NCI-H82 treated with DMSO at 0.1 percent for 48 hours (cell line): ENCODE data around the gene MYO6.

Source experiments
- DNase-seq: peaks from one replicate; lab custom pipeline; 2025; ENCODE audit not compliant: unreplicated experiment; lab: John Stamatoyannopoulos, UW

The MYO6 gene

DNA sequence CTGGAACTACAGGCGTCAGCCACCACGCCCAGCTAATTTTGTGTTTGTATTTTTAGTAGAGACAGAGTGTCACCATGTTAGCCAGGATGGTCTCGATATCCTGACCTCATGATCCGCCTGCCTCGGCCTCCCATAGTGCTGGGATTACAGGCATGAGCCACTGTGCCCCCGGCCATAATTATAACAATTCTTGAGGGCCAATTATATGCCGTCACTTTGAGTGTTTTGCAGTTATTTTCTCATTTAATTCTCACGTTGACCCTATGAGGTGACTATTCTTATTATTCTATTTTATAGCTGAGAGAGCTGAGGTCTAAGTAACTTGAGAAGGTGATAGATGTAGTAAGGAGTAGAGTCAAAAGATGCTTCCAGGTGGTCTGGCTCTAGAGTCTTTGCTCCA is 13.0 kb downstream of the MYO6 start:
- DNase-seq, result no peak

DNA sequence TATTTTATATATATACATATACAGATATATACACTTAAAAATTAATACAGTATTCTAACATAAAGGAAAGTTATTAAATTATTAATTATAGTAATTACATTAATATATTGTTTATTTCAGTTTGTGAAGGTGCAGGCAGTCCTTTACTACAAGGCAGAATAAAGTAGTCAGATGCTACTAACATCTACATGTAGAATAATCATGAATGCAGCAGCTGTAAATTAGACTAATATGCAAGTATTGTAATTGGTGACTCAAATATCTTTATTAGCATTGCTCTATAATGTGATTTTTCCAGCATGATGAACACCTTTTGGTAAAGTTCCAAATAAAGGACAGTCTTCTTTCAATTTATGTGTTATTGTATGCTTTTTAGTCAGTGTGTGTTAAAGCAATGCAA is 17.3 kb downstream of the MYO6 start:
- DNase-seq, result no peak

DNA sequence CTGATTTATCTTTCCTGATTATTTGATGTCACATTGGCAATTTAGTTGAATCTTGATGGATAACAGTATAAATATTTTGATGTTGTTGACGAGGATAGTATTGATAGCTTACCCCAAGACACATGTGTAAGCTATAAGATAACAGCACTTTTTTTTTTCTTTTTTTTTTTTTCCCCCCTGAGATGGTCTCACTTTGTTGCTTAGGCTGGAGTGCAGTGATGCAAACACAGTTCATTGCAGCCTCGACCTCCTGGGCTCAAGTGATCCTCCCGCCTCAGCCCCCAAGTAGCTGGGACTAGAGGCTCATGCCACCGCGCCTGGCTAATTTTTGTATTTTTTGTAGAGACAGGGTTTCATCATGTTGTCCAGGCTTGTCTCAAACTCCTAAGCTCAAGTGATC is 21.8 kb downstream of the MYO6 start:
- DNase-seq, result no peak

DNA sequence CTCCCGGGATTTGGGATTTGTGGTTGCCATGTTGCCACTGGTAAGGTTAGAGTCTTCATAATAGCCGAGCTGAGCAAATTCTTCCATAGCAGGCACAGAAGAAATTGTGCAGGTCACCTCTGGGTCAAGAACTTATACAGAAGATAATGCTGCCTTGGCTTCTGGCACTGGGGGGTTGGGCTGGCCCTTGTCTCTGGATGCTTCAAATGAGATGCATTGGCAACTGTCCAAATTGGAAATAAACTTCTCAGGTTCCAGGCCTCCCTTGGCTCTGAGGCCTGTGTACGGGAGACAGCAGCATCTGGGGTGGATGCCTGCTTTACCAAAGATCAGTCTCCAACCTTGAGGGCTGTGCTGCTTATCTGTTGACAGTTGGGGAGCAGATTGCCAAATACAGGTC is 26.2 kb downstream of the MYO6 start:
- peak; percentile 83 for DNase-seq

DNA sequence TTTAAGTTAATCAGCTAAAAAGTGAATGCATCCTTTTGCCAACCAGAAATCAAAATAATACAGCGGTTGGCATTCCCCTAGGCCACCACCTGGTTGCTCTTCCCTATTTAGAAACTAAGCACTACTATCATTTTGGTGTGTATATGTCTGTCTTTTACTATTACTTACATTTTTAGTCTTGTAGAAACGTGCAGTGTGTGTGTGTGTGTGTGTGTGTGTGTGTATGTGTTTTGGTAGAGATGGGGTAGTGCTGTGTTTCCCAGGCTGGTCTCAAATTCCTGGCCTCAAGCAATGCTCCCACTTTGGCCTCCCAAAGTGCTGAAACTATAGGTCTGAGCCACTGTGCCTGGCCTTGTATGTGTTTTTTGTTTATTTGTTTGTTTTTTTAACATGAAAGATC is 27.4 kb downstream of the MYO6 start:
- DNase-seq, result no peak

DNA sequence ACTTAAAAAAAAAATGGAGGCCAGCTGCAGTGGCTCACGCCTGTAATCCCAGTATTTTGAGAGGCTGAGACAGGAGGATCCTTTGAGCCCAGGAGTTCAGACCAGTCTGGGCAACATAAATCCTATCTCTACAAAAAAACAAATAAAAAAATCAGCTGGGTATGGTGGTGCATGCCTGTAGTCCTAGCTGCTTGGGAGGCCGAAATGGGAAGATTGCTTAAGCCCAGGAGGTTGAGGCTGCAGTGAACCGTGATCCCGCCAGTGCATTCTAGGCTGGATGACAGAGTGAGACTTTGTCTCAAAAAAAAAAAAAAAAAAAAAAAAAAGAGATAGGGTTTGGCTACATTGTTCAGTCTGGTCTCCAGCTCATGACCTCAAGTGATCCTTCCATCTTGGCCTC is 29.7 kb downstream of the MYO6 start:
- DNase-seq, result no peak

DNA sequence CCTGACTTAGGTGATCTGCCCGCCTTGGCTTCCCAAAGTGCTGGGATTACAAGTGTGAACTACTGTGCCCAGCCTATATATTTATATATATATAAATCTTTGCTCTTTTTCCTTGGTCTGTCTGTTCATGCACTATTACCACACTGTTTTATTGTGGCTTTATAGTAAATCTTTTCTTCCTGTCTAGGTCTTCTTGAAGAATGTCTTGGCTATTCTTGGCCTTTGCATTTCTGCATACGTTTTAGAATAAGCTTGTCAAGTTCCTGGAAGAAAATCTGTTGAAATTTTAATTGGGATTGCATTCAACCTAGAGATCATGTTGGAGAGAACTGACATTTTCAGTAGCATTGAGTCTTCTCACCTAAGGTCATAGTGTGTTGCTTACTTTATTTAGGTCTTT is 37.1 kb downstream of the MYO6 start:
- DNase-seq, result no peak

DNA sequence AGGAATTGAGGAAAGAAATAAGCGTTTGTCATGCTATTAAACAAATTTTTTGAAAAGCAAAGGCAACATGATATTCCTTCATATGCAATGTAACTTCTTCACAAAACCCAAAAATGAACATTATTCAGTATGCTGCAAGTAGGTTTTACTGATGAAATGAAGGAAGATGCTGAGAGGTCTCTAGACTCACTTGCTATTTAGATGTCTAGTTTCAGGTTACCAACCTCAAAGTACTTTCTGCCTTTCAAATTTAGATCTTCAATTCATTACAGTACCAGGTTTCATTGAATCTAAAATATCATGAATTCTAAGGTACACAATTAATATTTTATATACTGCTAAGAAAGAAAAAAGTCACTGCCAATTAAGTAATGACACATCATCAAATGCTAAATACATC is 39.9 kb downstream of the MYO6 start:
- DNase-seq, result no peak

DNA sequence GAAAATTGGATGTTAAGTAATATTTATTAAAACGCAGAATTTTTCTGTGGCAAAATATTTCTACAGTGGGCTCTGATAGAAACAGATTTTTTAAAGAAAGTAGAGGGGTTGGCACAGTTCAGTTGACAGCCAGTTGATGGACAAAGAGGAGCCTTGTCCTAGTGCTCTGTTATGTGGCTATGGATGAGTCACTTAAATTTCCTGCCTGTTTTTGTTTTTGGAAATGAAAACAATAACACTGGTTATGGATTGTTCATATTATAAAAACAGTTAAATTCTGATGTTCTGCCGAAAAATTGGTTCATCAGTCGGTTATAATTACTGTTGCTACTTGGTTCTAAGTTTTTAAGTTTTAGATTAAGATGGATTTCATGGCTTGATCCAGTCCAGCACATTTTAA is 42.8 kb downstream of the MYO6 start:
- no peak for DNase-seq

DNA sequence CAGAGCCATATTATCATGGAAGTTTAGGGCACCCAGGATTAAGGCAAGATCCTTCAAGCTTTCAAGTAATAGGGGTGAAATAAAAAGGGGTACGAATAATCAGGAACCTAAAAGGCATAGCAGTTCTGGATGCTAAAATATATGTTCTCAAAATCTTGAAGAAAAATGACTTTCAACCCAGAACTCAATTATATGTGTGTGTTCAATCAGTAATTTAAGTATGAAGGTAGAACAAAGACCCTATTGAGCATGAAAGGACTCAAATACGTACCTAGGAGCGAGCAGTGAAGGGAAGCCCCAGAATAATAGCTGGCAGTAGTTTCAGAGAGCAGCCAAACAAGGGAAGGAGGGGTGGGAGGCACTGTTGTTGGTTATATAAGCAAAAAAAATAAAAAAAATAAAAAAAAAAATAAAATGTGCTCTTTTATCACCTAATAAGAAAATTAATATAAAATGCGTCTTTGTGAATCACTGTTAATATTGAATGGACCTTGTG is 45.4 kb downstream of the MYO6 start:
- no peak for DNase-seq

DNA sequence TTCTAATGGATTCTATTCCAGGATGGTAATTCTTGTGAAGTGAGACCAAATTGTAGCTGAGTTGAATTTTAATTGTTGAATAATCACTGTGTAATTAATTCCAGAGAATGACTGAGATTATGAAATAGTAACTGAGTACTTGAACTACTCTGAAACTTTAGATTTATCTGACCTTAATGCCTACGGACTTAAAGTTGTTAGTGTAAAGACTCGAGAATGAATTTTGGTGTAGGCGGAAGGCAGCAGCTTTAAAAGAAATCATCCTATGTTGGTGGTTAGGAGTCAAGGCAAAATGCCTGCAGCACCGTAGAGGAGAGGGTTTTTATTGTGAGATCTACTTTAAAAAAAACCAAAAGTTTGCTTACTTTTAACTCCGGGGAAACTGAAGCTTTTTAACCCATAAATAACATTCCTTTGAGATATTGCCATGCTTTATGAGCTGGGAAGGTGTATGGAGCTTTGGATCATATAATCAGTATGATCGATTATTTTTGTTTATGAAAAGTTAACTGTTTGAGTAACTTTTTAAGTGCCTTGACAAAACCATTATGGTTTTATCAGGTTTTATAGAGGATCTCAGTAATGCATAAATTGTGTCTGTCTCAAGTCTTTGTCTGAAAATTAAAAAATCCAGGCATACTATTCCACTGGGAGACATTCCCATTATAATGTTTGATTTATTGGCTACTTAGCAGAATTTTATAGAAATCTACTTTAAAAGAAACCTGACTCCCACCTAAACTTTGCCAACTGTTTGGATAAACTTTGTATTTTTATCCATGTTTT is 46.1 kb downstream of the MYO6 start:
- no peak for DNase-seq

DNA sequence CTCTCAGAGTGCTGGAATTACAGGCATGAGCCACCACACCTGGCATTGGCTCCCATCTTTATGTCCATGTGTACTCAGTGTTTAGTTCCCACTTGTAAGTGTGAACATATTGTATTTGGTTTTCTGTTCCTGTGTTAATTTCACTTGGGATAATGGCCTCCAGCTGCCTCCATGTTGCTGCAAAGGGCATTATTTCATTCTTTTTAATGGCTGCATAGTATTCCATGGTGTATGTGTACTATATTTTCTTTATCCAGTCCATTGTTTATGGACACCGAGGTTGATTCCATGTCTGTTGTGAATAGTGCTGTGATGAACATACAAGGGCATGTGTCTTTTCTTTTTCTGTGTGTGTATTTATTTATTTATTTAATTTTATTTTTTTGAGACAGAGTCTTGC is 47.7 kb downstream of the MYO6 start:
- no peak for DNase-seq

DNA sequence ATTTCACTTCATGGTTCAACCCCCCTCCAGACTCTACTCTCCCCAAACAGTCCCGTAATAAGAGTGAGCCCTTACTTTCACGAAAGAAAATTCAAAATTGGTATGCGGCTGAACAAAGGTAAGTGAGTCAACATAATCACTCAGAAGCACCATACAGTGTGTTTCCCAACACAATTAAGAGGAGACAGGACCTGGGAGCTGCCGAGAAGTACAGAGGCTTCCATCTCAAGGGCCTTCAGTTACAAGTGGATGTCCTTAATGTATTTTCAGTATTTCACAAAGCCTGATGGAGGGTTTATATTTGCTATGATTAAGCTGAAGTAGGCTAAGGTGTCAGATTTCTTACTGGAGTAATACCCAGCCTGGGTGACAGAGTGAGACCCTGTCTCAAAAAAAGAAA is 51.1 kb downstream of the MYO6 start:
- DNase-seq, result no peak

DNA sequence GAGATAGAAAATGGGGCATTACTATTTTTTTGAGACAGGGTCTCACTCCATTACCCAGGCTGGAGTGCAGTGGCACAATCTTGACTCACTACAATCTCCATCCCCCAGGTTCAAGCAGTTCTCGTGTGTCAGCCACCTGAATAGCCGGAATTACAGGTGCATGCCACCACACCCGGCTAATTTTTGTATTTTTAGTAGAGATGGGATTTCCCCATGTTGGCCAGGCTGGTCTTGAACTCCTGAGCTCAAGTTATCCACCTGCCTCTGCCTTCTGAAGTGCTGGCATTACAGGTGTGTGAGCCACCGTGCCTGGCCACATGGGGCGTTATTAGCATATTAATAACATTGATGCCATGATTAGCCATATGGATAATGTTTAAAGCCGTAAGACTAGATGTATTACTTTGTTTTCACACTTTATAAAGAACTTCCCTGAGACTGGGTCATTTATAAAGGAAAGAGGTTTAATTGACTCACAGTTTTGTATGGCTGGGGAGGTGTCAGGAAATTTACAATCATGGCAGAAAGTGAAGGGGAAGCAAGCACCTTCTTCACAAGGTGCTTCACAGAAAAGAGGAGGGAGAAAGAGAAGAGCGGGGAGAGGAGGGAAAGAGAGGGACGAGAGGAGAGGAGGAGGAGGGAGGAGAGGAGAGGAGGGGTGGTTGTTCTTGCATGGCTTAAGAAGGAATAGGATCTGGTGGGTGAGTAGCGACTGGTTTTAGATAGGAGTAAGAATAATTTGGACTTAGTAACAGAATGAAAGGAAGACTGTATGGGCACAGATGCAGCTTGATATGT is 51.9 kb downstream of the MYO6 start:
- DNase-seq, result no peak

DNA sequence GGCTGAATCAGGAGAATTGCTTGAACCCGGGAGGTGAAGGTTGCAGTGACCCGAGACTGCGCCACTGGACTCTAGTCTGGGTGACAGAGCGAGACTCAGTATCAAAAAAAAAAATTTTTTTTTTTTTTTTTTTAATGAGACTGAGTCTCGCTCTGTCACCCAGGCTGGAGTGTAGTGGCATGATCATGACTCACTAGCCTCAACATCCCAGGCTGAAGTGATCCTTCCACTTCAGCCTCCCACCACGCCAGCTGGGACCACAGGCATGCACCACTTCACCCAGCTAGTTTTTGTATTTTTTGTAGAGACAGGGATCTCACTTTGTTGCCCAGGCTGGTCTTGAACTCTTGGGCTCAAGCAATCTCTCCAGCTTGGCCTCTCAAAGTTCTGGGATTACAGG is 53.3 kb downstream of the MYO6 start:
- no peak for DNase-seq

DNA sequence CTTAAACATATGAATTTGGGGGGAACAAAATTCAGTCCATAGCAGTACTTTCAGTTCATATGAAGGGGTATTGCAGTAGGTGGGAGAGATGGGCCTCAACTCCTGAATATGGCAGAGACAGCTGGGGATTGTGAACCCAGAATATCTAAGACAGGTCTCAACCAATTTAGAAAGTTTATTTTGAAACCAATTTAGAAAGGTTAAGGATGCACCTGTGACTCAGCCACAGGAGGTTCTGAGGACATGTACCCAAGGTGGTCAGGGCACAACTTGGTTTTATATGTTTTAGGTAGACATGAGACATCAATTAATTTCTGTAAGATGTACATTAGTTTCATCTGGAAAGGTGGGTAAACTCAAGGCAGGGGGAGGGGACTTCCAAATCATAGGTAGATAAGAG is 59.5 kb downstream of the MYO6 start:
- DNase-seq, result no peak

DNA sequence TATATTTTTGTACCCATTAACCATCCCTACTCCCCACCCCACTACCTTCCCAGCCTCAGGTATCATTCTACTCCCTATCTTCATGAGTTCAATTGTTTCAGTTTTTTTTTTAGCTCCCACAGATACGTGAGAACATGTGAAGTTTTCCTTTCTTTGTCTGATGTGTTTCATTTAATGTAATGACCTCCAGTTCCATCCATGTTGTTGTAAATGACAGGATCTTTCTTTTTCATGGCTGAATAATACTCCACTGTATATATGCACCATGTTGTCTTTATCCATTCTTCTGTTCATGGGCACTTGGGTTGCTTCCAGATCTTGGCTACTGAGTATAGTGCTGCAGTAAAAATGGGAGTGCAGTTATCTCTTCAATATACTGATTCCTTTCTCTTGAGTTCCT is 63.5 kb downstream of the MYO6 start:
- no peak for DNase-seq

DNA sequence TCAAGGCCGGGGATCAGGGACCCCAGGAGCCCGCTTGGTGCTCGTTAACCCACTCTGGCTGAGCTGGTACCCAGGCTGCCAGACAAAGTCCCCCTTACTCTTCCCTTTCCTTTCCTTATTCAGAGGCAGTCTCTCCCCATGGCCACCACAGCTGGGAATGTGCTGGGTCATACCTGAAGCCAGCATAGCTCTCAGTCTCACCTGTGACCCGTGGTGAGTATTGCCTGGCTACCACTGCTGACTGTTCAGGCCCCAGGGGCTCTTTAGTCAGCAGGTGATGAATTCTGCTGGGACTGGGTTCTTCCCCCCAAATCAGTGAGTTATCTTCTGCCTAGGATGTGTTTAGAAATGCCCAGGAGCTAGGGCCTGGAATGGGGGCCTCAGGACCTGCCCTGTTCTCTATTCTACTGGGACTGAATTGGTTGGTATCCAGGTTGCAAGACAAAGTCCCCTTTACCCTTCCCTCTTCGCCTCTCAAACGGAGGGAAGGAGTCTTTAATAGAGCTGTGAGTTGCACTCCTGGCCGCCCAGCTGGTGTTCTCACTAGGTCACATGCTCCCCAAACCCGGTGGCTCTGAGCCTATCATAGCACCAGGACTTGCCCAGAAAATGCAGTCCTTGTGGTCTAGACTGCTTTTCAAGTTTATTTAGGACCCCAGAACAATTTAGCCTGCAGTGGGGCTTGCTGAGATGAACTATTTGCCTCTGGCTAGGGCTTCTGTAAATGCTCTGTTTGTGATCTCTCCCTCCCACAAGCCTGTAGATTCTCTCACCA is 64.6 kb downstream of the MYO6 start:
- DNase-seq, result no peak

DNA sequence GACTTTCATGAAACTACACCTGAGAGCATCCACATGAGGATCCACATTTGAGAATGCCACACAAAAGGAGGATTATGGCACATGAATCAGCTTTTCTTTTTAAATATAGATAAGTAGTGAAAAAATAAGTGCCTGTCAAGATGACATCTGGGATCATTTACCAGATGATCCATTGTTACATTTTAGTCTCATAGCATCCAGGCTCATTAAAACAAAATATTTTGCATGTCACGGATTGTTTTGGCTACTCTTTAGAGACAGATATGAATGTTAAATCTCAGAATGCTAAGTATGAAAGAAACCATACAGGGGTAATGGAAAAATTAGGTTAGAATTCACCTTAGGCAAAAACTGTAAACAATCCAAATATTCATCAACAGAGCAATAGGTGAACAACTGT is 66.7 kb downstream of the MYO6 start:
- DNase-seq, result no peak

DNA sequence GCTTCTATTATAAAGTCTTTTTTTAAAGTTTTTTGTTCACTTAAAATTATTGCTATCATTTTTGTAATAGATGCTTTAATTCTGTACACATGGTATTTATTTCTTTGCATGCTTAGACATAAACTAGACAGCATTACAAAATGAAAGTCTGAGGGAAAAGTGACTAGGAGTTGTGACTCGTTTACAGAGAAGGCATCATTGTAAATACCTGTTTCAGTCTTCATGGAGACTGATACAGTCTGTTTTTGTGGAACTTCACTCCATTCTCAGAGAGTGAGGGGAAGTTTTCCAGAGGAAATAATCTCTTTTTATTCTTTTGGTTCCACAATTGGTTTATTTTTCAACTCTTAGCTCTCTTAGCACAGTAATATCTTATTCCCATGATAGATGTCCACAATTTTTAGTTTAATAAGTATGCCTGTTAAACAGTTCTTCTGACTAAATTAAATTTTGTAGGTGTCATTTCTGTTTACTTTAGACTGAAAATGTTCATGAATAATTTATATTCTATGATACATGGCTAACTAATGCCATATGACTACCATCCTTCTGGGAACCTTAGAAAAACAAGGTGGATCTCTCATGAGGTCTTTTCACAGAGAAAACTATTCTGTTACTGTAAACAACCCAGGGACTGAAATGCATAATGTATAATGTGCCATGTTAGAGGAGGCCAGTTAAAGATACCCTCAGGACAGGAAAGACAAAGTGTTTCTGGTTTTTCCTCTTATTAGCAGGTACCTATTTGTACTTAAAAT is 69.2 kb downstream of the MYO6 start:
- no peak for DNase-seq
